Ascending aorta (tissue), 2 donors: ENCODE measurements around the gene DCAF10. TPM values are rescaled to one million over a fixed set of nuclear protein-coding genes. Genes with fewer than 3 reads are reported as not detected.

ENCODE experiments used
- DNase-seq, 2 donors: peaks; one replicate each; pipeline ENCODE4 v3.0.0-alpha.2; 2019; ENCODE audit warnings: low spot score in 2 of 2
- H3K27ac ChIP-seq, 2 donors: fragments of 200-600 bp; sonication (generic); one replicate each; pipeline ENCODE4 v1.5.1; 2016 to 2017; ENCODE audit warnings: mild to moderate bottlenecking in 1 of 2
- H3K27me3 ChIP-seq: fragments of 200-600 bp; sonication (generic); one replicate; pipeline ENCODE4 v1.5.1; 2017
- H3K36me3 ChIP-seq, 2 donors: fragments of 200-600 bp; sonication (generic); one replicate each; pipeline ENCODE4 v1.5.1; 2016
- H3K4me1 ChIP-seq, 2 donors: fragments of 200-600 bp; sonication (generic); one replicate each; pipeline ENCODE4 v1.5.1; 2016 to 2017; ENCODE audit warnings: mild to moderate bottlenecking in 1 of 2
- H3K4me3 ChIP-seq, 2 donors: fragments of 200-600 bp; sonication (generic); one replicate each; pipeline ENCODE4 v1.5.1; 2016 to 2017; ENCODE audit warnings: mild to moderate bottlenecking in 1 of 2
- H3K9me3 ChIP-seq, 2 donors: fragments of 200-600 bp; sonication (generic); one replicate each; pipeline ENCODE4 v1.5.1; 2016
- CTCF ChIP-seq, 3 experiments: fragments of 200-600 bp in 2 of 3; fragments of 450-650 bp in 1 of 3; sonication (generic) in 2 of 3; IDR thresholded peaks; one replicate each; pipeline ENCODE4 v1.5.1; 2016 to 2019; ENCODE audit warnings: antibody characterized with exemption in 3 of 3, mild to moderate bottlenecking in 1 of 3, moderate library complexity in 1 of 3
- intact Hi-C: fragments of 100-400 bp; cut with DNase I; formaldehyde crosslinking; loops from one replicate; pipeline ENCODE4 v1.15.1; 2023
- total RNA-seq: library from RNA; depleted of rRNA; stranded (reverse); fragments of >200 nt; gene quantifications from one replicate; pipeline ENCODE4 v1.1.0, GENCODE V29; 2016

DCAF10 gene
- total RNA-seq, 1 donor from 2014 or later: 23.5 TPM

GRCh38 chr9:37914154-37914551, 113.6 kb downstream of the DCAF10 start:
- intact Hi-C loops: no loop called here
- TF ChIP-seq CTCF (IDR thresholded peaks at IDR 0.05): no peak
- Histone ChIP-seq H3K36me3 (peaks cover 12 to 19% of the 10 kb centered on the region in 2 donors), H3K27ac (no peak overlapping the region), H3K4me3 (no peak overlapping the region), H3K4me1 (no peaks in the 10 kb centered on the region), H3K9me3 (no peaks in the 10 kb centered on the region), H3K27me3 (no peaks in the 10 kb centered on the region)
- DNase-seq: no peak

GRCh38 chr9:37914701-37915358, 114.2 kb downstream of the DCAF10 start:
- Histone ChIP-seq H3K4me1 (no peaks in the 10 kb centered on the region), H3K27ac (no peak overlapping the region), H3K27me3 (no peaks in the 10 kb centered on the region), H3K36me3 (peaks cover 18 to 21% of the 10 kb centered on the region in 2 donors), H3K9me3 (no peaks in the 10 kb centered on the region), H3K4me3 (no peak overlapping the region)
- intact Hi-C loops: no loop called here
- DNase-seq: peak in 1 of 2 donors; percentile 58
- TF ChIP-seq CTCF (IDR thresholded peaks at IDR 0.05): no peak

- Histone ChIP-seq H3K4me3 (no peak overlapping the region), H3K27ac (peak overlapping the region in 1 of 2 donors; percentile 63), H3K27me3 (no peaks in the 10 kb centered on the region), H3K4me1 (no peaks in the 10 kb centered on the region), H3K36me3 (peaks cover 18 to 21% of the 10 kb centered on the region in 2 donors), H3K9me3 (no peaks in the 10 kb centered on the region)
- intact Hi-C loops: no loop called here
- no peak for TF ChIP-seq CTCF (IDR thresholded peaks at IDR 0.05)
- DNase-seq: no peak
Measured at GRCh38 chr9:37915911-37916470, 115.4 kb downstream of the DCAF10 start.

GRCh38 chr9:37916471-37917312, 116.1 kb downstream of the DCAF10 start:
- H3K4me1 ChIP-seq: peaks cover 0 to 2% of the 10 kb centered on the region in 2 donors
- DNase-seq: no peak
- peak overlapping the region in 1 of 2 donors; percentile 63 for H3K27ac ChIP-seq
- intact Hi-C loops: no loop called here
- no peak for TF ChIP-seq CTCF (IDR thresholded peaks at IDR 0.05)
- H3K9me3 ChIP-seq: no peaks in the 10 kb centered on the region
- no peak overlapping the region for H3K4me3 ChIP-seq
- peaks cover 18 to 21% of the 10 kb centered on the region in 2 donors for H3K36me3 ChIP-seq
- no peaks in the 10 kb centered on the region for H3K27me3 ChIP-seq

Other genes starting within 250 kb of the DCAF10 start
- 8.2 TPM for gene FBXO10, start 224.4 kb upstream of the DCAF10 start, total RNA-seq
- 64.5 TPM for gene TOMM5, start 208.2 kb upstream of the DCAF10 start, total RNA-seq
- gene FRMPD1, start 149.8 kb upstream of the DCAF10 start, total RNA-seq: not detected
- 0.53 TPM for gene TRMT10B, start 47.0 kb upstream of the DCAF10 start, total RNA-seq
- gene EXOSC3, start 15.7 kb upstream of the DCAF10 start, total RNA-seq: 9.0 TPM
- 5.9 TPM for gene SLC25A51, start 103.3 kb downstream of the DCAF10 start, total RNA-seq